Erythroblast (primary cell): ENCODE measurements around the gene OR2D2.
A peak's percentile ranks its signal among the peaks of the same experiment; 100 is the strongest.
"Not testable (repeated sequence)": the region's sequence is repeated elsewhere in the genome, so short reads cannot be mapped to it uniquely, and the experiment has no call there.

Experiments
- DNase-seq, 2 experiments: peaks; one replicate each; lab custom pipeline; 2025; lab: John Stamatoyannopoulos, UW
- GATA1 ChIP-seq: IDR thresholded peaks from 2 replicates; pipeline ENCODE4 v1.6.1; 2011; ENCODE audit warnings: low read depth, mild to moderate bottlenecking, control low read depth, low read length, moderate library complexity
- POLR2A ChIP-seq: IDR thresholded peaks from 2 replicates; pipeline ENCODE4 v1.6.1; 2011; ENCODE audit warnings: mild to moderate bottlenecking, low read length

OR2D2 gene

GRCh38 chr11:6900327-6900999 is 8.2 kb upstream of the OR2D2 start:
- TF ChIP-seq POLR2A (no peak), GATA1 (no peak)
- DNase-seq, result peak in 1 of 2 experiments; percentile 2

GRCh38 chr11:6898911-6899310 is 6.6 kb upstream of the OR2D2 start:
- no peak for TF ChIP-seq GATA1
- no peak for TF ChIP-seq POLR2A
- no peak for DNase-seq

GRCh38 chr11:6895010-6895409 is 2.7 kb upstream of the OR2D2 start:
- no peak for TF ChIP-seq POLR2A

GRCh38 chr11:6894097-6894496 is 1.8 kb upstream of the OR2D2 start:
- TF ChIP-seq POLR2A (no peak), GATA1 (no peak)
- DNase-seq, result no peak

More at GRCh38 chr11:6895010-6895409, 2.7 kb upstream of the OR2D2 start:
- no peak for DNase-seq

- no peak for DNase-seq
- no peak for TF ChIP-seq POLR2A
- TF ChIP-seq GATA1, result no peak
These were observed 2.5 kb downstream of the OR2D2 start for GRCh38 chr11:6889835-6890234.

- no peak for DNase-seq
- TF ChIP-seq POLR2A (no peak), GATA1 (no peak)
These were observed 3.5 kb downstream of the OR2D2 start for GRCh38 chr11:6888830-6889229.

GRCh38 chr11:6887711-6888110 is 4.6 kb downstream of the OR2D2 start:
- DNase-seq, result not testable (repeated sequence)

- DNase-seq, result no peak
- TF ChIP-seq GATA1 (no peak), POLR2A (no peak)
These were observed 9.5 kb downstream of the OR2D2 start for GRCh38 chr11:6882751-6883150.

- no peak for DNase-seq
- TF ChIP-seq GATA1 (no peak), POLR2A (no peak)
These were observed 15.4 kb downstream of the OR2D2 start for GRCh38 chr11:6876914-6877313.

GRCh38 chr11:6876325-6876724 is 16.0 kb downstream of the OR2D2 start, which contains the start of gene OR10A4:
Gene OR10A4 (plus strand): TSS chr11:6876625. CDS start chr11:6876648, 23 bp downstream.
- no peak for TF ChIP-seq GATA1
- no peak for TF ChIP-seq POLR2A
- no peak for DNase-seq

GRCh38 chr11:6875761-6876160 is 16.5 kb downstream of the OR2D2 start:
- DNase-seq, result no peak
- TF ChIP-seq GATA1, result no peak

- DNase-seq, result no peak
- TF ChIP-seq POLR2A (no peak), GATA1 (no peak)
These were observed 21.0 kb downstream of the OR2D2 start for GRCh38 chr11:6871278-6871677.

- TF ChIP-seq GATA1 (no peak), POLR2A (no peak)
- no peak for DNase-seq
These were observed 27.9 kb downstream of the OR2D2 start for GRCh38 chr11:6864438-6864837.

GRCh38 chr11:6862961-6863360 is 29.3 kb downstream of the OR2D2 start, which contains the start of gene OR10A2:
Gene OR10A2 (plus strand): TSS chr11:6863057. CDS start chr11:6869755, 6,698 bp downstream.
- no peak for DNase-seq
- TF ChIP-seq POLR2A, result no peak
- TF ChIP-seq GATA1, result no peak

- no peak for TF ChIP-seq POLR2A
- no peak for TF ChIP-seq GATA1
- no peak for DNase-seq
These were observed 35.4 kb downstream of the OR2D2 start for GRCh38 chr11:6856871-6857270.
